Adrenal gland (tissue), 5 donors: ENCODE data around the gene GLS.

Experiments
- CTCF ChIP-seq, 6 experiments: fragments of 450-650 bp in 4 of 6; fragments of 200-600 bp in 2 of 6; sonication (generic) in 1 of 6; IDR thresholded peaks; 1 replicate in 5 of 6; 2 replicates in 1 of 6; pipeline versions ENCODE4 v1.5.1 to v1.8.0; 2016 to 2021; ENCODE audit warnings: antibody characterized with exemption in 6 of 6, mild to moderate bottlenecking in 2 of 6, moderate library complexity in 1 of 6
- POLR2A ChIP-seq, 2 donors: fragments of 450-650 bp; IDR thresholded peaks; one replicate each; pipeline ENCODE4 v1.6.1; 2017; ENCODE audit warnings: antibody characterized with exemption in 2 of 2, mild to moderate bottlenecking in 2 of 2, moderate library complexity in 1 of 2
- donor health status: DM: no; HTN: no; CAD: no.

DNA sequence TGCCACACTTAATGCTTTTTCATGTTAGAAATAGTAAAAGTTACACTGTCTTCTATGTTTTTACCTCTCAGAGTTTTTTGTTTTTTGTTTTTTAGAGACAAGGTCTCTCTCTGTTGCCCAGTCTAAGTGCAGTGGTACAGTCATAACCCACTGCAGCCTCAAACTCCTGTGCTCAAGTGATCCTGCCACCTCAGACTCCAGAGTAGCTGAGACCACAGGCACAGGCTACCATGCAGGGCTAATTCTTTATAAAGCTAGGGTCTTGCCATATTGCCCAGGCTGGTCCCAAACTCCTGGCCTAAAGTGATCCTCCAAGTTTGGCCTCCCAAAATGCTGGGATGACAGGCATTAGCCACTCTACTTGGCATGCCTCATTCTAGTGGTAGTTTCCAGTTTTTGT lies 33.1 kb downstream of the GLS start:
- no peak for TF ChIP-seq CTCF (IDR thresholded peaks at IDR 0.05)
- no peak for TF ChIP-seq POLR2A (IDR thresholded peaks at IDR 0.05)
